Skeletal muscle cell (primary cell): ENCODE results near the gene SCO2.
A peak's percentile ranks its signal among the peaks of the same experiment; 100 is the strongest.

ENCODE experiments used
- DNase-seq: peaks from one replicate; pipeline ENCODE4 v3.0.0-alpha.2; 2010; ENCODE audit warnings: low read depth
- H3K4me3 ChIP-seq: 2 replicates; pipeline ENCODE4 v1.5.1; 2011; ENCODE audit warnings: low read depth, mild to moderate bottlenecking, control low read depth, low read length, moderate library complexity

The SCO2 gene

GRCh38 chr22:50483977-50484853 is 41.2 kb downstream of the SCO2 start:
- DNase-seq, result no peak
- no peak overlapping the region for H3K4me3 ChIP-seq

DNA sequence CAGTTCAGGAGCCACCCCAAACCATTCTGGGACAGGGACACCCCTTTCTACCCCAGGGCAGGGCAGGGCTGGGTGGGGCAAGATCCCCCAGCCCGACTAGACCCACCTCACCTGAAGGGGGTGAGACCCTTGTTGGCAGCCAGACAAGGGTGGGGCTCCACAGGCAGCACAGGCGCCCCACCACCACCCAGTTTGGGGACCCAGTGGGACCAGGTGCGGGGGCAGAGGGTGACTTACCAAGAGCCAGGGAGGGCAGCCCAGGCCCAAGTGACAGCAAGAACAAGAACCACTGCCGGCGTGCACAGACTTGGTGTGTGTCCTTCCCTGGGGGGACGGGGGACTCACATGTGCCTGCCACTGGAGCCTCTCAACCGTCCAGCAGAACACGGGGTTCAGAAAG is 41.8 kb downstream of the SCO2 start:
- H3K4me3 ChIP-seq, result no peak overlapping the region
- no peak for DNase-seq

DNA sequence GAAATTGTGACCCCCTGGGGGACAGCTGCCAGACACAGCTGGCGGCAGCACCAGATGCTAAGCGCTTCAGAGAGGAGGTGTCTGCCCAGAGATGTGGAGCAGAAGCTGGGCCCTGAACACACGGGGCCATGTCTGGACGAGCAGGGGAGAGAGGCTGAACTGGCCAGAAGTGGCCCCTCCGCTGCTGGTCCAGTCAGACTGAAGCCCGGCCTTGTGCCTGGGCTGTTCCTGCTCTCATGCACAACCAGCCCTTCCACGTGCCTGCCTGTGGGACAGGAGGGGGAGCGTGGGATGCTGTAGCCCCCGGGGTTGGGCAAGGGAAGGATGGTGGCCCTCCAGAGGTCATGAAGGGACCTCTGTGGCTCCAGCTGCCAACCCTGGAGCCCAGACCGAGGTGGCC is 42.3 kb downstream of the SCO2 start:
- no peak overlapping the region for H3K4me3 ChIP-seq

GRCh38 chr22:50482107-50483074 is 43.0 kb downstream of the SCO2 start:
- DNase-seq, result no peak

More for the DNA sequence above, 42.3 kb downstream of the SCO2 start:
- no peak for DNase-seq

GRCh38 chr22:50481440-50482106 is 43.8 kb downstream of the SCO2 start, which contains the start of gene ADM2:
Gene ADM2, plus strand, starts transcription at chr22:50481543. Its CDS starts 305 bp downstream, at chr22:50481848.
- H3K4me3 ChIP-seq, result peak within 1 kb of the TSS; percentile 65
- no peak for DNase-seq

More at GRCh38 chr22:50482107-50483074, 43.0 kb downstream of the SCO2 start:
- peak overlapping the region; percentile 65 for H3K4me3 ChIP-seq

DNA sequence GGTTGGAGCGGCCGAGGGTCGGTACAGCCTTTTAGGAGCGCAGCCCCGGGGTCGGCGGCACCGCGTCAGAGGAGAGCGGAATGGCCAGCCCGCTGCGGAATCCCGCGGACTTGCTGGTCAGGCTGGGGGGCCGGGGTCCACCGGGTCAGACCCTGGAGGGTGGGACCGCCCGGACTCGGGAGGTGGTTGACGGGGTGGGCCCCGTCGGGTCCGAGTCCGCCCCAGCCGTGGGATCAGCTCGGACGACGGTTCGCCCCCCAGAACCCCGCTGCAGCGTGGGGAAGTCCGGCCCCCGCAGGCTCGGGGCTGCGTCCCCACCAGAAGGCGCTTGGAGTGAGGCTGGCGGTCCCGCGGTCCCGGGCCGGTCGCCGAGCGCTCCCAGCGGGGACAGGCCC is 44.4 kb downstream of the SCO2 start:
- DNase-seq, result no peak
- peak overlapping the region; percentile 65 for H3K4me3 ChIP-seq

DNA sequence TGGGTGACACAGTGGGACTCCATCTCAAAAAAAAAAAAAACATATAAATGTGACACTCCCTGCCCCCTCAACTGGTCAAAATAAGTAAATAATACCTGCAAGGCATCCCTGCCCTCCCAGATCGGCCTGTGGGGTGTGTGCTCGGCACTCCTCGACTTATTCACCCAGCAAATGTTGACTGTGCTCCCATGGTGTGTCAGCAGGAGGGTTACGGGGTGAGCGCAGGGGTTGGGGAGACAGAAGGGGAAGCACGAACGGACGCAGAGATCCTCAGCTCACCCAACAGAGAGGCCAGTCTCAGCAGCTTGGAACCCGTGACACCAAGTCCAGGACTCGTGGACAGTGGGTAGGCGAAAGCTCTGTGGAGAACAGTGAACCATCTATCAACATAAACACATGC is 45.7 kb downstream of the SCO2 start:
- H3K4me3 ChIP-seq, result no peak overlapping the region
- DNase-seq, result no peak

GRCh38 chr22:50477923-50478322 is 47.5 kb downstream of the SCO2 start:
- H3K4me3 ChIP-seq, result no peak overlapping the region
- no peak for DNase-seq

DNA sequence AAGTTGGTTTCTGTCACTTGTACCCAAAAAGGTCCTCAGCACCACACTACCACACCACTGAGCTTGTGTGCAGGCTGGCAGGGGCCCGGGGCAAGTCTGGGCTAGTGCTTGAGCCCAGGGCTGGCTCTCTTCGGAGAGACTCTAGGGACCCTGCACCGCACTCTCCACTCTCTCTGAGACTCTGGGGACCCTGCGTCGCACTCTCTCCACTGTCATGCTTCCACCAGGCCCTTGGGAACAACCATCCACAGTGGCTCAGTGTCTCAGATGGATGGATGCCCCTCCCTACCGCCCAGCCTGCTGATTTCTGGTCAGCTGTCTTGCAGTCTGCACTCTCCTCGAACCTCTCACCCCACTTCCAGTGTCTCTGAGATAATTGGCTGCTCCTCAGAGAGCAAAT is 48.5 kb downstream of the SCO2 start:
- H3K4me3 ChIP-seq, result no peak overlapping the region
- no peak for DNase-seq

DNA sequence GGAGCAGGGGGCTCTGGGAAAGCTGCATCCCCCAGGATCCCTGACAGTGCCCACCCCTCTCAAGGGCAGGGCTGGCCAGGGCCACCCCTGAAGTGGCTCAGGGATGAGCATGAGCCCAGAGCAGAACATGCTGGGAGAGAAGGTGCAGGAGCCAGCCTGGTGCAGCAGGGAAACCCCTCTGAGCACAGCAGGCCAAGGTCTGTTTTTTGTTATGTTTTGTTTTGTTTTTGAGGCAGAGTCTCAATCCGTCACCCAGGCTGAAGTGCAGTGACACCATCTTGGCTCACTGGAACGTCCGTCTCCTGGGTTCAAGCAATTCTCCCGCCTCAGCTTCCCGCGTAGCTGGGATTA is 49.8 kb downstream of the SCO2 start:
- no peak for DNase-seq
- H3K4me3 ChIP-seq, result peak overlapping the region; percentile 55

- peak within 1 kb of the TSS; percentile 66 for H3K4me3 ChIP-seq
- peak; percentile 49 for DNase-seq
These were observed 50.4 kb downstream of the SCO2 start, which contains the start of gene SBF1 for GRCh38 chr22:50474710-50475651. Gene SBF1, minus strand, starts transcription at chr22:50475035. Its CDS starts 195 bp downstream, at chr22:50474840.

- peak; percentile 23 for DNase-seq
- H3K4me3 ChIP-seq, result peak overlapping the region; percentile 66
These were observed 51.3 kb downstream of the SCO2 start for GRCh38 chr22:50473855-50474671.
